Liver (tissue), 2 donors: ENCODE data around the gene BEGAIN.

Experiments
- TF ChIP-seq, protein P1 (sequence below): IDR thresholded peaks from 2 replicates; pipeline ENCODE4 v1.6.1; 2016; ENCODE audit warnings: antibody characterized with exemption
- TF ChIP-seq, protein P2 (sequence below): fragments of 150-350 bp; IDR thresholded peaks from 2 replicates; pipeline ENCODE4 v1.5.1; 2017; ENCODE audit warnings: improper control_type of control experiment, low read depth, low read length; ENCODE audit not compliant: missing input control
- donor health status: healthy.

GRCh38 chr14:100536121-100536510, 51.1 kb downstream of the BEGAIN start:
- TF ChIP-seq, protein P1, sequence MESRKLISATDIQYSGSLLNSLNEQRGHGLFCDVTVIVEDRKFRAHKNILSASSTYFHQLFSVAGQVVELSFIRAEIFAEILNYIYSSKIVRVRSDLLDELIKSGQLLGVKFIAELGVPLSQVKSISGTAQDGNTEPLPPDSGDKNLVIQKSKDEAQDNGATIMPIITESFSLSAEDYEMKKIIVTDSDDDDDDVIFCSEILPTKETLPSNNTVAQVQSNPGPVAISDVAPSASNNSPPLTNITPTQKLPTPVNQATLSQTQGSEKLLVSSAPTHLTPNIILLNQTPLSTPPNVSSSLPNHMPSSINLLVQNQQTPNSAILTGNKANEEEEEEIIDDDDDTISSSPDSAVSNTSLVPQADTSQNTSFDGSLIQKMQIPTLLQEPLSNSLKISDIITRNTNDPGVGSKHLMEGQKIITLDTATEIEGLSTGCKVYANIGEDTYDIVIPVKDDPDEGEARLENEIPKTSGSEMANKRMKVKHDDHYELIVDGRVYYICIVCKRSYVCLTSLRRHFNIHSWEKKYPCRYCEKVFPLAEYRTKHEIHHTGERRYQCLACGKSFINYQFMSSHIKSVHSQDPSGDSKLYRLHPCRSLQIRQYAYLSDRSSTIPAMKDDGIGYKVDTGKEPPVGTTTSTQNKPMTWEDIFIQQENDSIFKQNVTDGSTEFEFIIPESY: no peak
- TF ChIP-seq, protein P2, sequence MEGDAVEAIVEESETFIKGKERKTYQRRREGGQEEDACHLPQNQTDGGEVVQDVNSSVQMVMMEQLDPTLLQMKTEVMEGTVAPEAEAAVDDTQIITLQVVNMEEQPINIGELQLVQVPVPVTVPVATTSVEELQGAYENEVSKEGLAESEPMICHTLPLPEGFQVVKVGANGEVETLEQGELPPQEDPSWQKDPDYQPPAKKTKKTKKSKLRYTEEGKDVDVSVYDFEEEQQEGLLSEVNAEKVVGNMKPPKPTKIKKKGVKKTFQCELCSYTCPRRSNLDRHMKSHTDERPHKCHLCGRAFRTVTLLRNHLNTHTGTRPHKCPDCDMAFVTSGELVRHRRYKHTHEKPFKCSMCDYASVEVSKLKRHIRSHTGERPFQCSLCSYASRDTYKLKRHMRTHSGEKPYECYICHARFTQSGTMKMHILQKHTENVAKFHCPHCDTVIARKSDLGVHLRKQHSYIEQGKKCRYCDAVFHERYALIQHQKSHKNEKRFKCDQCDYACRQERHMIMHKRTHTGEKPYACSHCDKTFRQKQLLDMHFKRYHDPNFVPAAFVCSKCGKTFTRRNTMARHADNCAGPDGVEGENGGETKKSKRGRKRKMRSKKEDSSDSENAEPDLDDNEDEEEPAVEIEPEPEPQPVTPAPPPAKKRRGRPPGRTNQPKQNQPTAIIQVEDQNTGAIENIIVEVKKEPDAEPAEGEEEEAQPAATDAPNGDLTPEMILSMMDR: no peak
